GM19239 (cell line): ENCODE results near the gene CDKN2B-AS1.

Experiments
- DNase-seq: peaks from one replicate; pipeline ENCODE4 v3.0.0; 2011; ENCODE audit warnings: low spot score; ENCODE audit not compliant: insufficient read length
- FAIRE-seq: peaks from 2 replicates; lab custom pipeline; 2011; peaks lifted over from hg19 to GRCh38; lab: Jason Lieb, UNC

Gene CDKN2B-AS1

GRCh38 chr9:22068369-22068768 lies 73.8 kb downstream of the CDKN2B-AS1 start:
- no peak for DNase-seq
- no peak for FAIRE-seq

- DNase-seq, result no peak
- FAIRE-seq, result no peak
Observed at GRCh38 chr9:22073349-22073748, 78.8 kb downstream of the CDKN2B-AS1 start.

- FAIRE-seq, result no peak
Observed at GRCh38 chr9:22078081-22078480, 83.5 kb downstream of the CDKN2B-AS1 start.

GRCh38 chr9:22079873-22080341 lies 85.3 kb downstream of the CDKN2B-AS1 start:
- no peak for FAIRE-seq
- no peak for DNase-seq

More at GRCh38 chr9:22078081-22078480, 83.5 kb downstream of the CDKN2B-AS1 start:
- no peak for DNase-seq

GRCh38 chr9:22084336-22085035 lies 89.9 kb downstream of the CDKN2B-AS1 start:
- DNase-seq, result no peak
- no peak for FAIRE-seq

GRCh38 chr9:22088053-22088716 lies 93.6 kb downstream of the CDKN2B-AS1 start:
- no peak for FAIRE-seq
- DNase-seq, result no peak

- DNase-seq (no peak), FAIRE-seq (no peak)
Observed at GRCh38 chr9:22088717-22089061, 94.1 kb downstream of the CDKN2B-AS1 start.

GRCh38 chr9:22097707-22098106 lies 103.1 kb downstream of the CDKN2B-AS1 start:
- FAIRE-seq (no peak), DNase-seq (no peak)

GRCh38 chr9:22098643-22099332 lies 104.2 kb downstream of the CDKN2B-AS1 start:
- no peak for FAIRE-seq
- no peak for DNase-seq

- no peak for DNase-seq
- no peak for FAIRE-seq
Observed at GRCh38 chr9:22100626-22101025, 106.0 kb downstream of the CDKN2B-AS1 start.

- DNase-seq (no peak), FAIRE-seq (no peak)
Observed at GRCh38 chr9:22102146-22103053, 107.8 kb downstream of the CDKN2B-AS1 start.

- FAIRE-seq (no peak), DNase-seq (no peak)
Observed at GRCh38 chr9:22103685-22104575, 109.3 kb downstream of the CDKN2B-AS1 start.

- no peak for DNase-seq
- FAIRE-seq, result peak; percentile 91
Observed at GRCh38 chr9:22105005-22105722, 110.6 kb downstream of the CDKN2B-AS1 start.

- no peak for FAIRE-seq
- no peak for DNase-seq
Observed at GRCh38 chr9:22107202-22108045, 112.8 kb downstream of the CDKN2B-AS1 start.

GRCh38 chr9:22108581-22109370 lies 114.2 kb downstream of the CDKN2B-AS1 start:
- DNase-seq, result no peak
- no peak for FAIRE-seq

GRCh38 chr9:22111176-22111953 lies 116.8 kb downstream of the CDKN2B-AS1 start:
- FAIRE-seq, result no peak

More at GRCh38 chr9:22111176-22111953, 116.8 kb downstream of the CDKN2B-AS1 start:
- DNase-seq, result no peak
